ENCODE results near the gene GDF15.
A peak's percentile ranks its signal among the peaks of the same experiment; 100 is the strongest.

Gene GDF15

GRCh38 chr19:18431351-18432197 is 45.6 kb downstream of the GDF15 start:
- no peak for DNase-seq (ENCODE audit: low read depth)

- DNase-seq (ENCODE audit: low read depth) = no peak
Measured at GRCh38 chr19:18432275-18433014, 46.5 kb downstream of the GDF15 start.

- no peak for DNase-seq (ENCODE audit: low read depth)
Measured at GRCh38 chr19:18433015-18433691, 47.2 kb downstream of the GDF15 start.

GRCh38 chr19:18433735-18434398 is 47.9 kb downstream of the GDF15 start:
- no peak for DNase-seq (ENCODE audit: low read depth)

GRCh38 chr19:18434411-18435175 is 48.6 kb downstream of the GDF15 start:
- no peak for DNase-seq (ENCODE audit: low read depth)

- DNase-seq (ENCODE audit: low read depth) = no peak
Measured at GRCh38 chr19:18435178-18435841, 49.4 kb downstream of the GDF15 start.

- no peak for DNase-seq (ENCODE audit: low read depth)
Measured at GRCh38 chr19:18435842-18436670, 50.1 kb downstream of the GDF15 start.

- DNase-seq (ENCODE audit: low read depth) = peak; percentile 67
Measured at GRCh38 chr19:18436671-18437490, 50.9 kb downstream of the GDF15 start.

GRCh38 chr19:18437491-18438330 is 51.8 kb downstream of the GDF15 start, which contains the start of gene ISYNA1:
Gene ISYNA1, minus strand, starts transcription at chr19:18438133. Its CDS starts 154 bp downstream, at chr19:18437979.
- no peak for DNase-seq (ENCODE audit: low read depth)

- DNase-seq (ENCODE audit: low read depth) = no peak
Measured at GRCh38 chr19:18438331-18439024, 52.5 kb downstream of the GDF15 start.

All from activated T-cell treated with anti-CD3 and anti-CD28 coated beads for 1 hour (primary cell).